WTC11 (cell line): Measurements from ENCODE around the gene ARHGAP10.

Source experiments
- ATF1 ChIP-seq: sonication (generic); formaldehyde crosslinking; IDR thresholded peaks from 2 replicates; pipeline ENCODE4 v1.8.1; 2023; ENCODE audit warnings: mild to moderate bottlenecking, moderate library complexity, missing genetic modification reagents
- CTCF ChIP-seq: fragments of 200-600 bp; IDR thresholded peaks from 2 replicates; pipeline ENCODE4 v1.8.0; 2022; ENCODE audit warnings: antibody characterized with exemption
- E2F1 ChIP-seq: sonication (generic); formaldehyde crosslinking; IDR thresholded peaks from 2 replicates; pipeline ENCODE4 v1.8.0; 2022; ENCODE audit warnings: mild to moderate bottlenecking, missing genetic modification reagents
- FOXJ3 ChIP-seq: sonication (generic); formaldehyde crosslinking; IDR thresholded peaks from 2 replicates; pipeline ENCODE4 v1.9.0; 2021; ENCODE audit warnings: missing genetic modification reagents, mild to moderate bottlenecking, borderline replicate concordance

DNA sequence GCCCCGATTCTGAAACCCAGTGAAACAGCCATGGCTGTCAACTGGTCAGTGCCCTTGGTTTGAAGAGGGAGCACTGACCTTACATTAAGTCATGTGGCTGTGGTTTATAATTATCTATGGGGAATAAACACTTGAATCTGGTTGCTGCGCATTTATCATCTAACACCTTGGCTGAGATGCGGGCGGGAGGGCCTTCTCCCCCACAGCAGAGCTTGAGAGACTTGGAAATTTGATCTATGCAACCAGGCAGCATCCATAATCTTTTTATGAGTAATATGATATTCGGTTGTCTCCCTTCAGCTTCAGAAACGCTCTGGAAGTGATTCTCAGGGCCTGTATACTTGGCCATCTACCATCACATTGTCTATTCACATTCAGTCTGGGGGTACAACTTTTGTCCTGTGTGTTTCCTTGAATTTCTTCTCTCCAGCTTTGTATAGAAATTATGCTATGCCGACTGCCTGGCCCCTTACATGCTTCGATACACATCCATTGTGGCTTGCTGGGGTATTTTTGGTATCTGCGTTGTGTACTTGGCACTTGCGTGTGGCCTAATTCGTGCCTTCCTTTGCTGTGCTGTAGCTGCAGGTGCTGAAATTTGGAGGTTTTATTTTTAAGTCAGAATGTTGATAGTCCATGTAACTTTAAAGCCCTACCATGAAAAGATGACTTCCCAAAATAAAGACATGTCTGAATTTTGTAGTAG is 321.6 kb downstream of the ARHGAP10 start:
- no peak for TF ChIP-seq CTCF
- TF ChIP-seq E2F1 (CRISPR knock-in tag): no peak
- TF ChIP-seq FOXJ3 (CRISPR knock-in tag): no peak
- TF ChIP-seq ATF1 (CRISPR knock-in tag): no peak
